Measurements from ENCODE around the gene IP6K1. TPM values are rescaled to one million over a fixed set of nuclear protein-coding genes. Genes with fewer than 3 reads are reported as not detected.

Gene IP6K1
- 32.7 and 36.0 TPM in 2 replicates for total RNA-seq (2014; rRNA removed; shearing (Covaris generic))

DNA sequence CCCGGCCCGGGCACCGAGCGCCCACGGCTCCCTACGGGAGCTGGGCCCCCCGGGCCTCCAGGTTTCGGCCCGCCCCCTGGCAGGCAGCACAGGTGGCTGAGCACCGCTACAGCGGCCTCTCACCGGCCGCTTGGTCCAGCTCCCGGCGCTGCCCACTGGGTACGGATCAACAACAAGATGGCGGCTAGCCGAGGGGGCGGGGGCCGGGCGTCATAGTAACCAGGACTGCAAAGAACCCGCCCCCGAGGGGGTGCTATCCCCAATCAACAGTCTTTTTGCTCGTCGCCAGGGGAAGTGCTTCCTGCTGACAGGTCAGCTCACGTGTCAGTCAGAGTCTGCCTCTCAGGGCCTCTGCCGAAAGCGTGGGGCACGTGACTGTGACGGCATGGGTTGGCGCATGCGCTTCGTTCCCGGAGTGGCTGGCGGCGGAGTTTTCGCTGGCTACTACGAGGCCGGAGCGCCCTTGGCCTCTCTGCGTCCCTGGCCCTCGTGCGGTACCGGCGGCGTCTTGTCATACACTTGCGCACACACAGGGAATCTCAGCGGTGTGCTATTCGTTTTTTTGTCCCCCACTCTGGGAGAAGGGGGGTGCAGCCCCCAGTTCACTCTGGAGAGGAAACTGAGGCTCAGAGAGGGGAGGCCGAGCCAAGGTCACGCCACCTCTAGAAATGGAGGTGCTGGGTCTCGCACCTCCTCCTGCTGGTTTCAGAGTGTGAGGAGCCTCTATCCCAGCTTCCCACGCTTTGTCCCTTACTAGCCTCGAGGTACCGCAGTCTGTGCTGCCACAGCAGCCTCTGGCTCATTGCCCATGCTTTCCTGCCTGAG is at the start of gene IP6K1:
IP6K1 (minus strand) TSS at position 186 of the 825 bp plus-strand sequence. CDS start 38,502 bp downstream, outside the sequence.

GRCh38 chr3:49813497-49814174 is 27.3 kb upstream of the IP6K1 start, which contains the start of gene UBA7:
Gene UBA7 (minus strand): TSS chr3:49813953. CDS start chr3:49813787, 166 bp downstream.

GRCh38 chr3:49802719-49803464 is 16.6 kb upstream of the IP6K1 start, which contains the start of gene INKA1:
Gene INKA1 (plus strand): TSS chr3:49803261. CDS start chr3:49803393, 132 bp downstream.

DNA sequence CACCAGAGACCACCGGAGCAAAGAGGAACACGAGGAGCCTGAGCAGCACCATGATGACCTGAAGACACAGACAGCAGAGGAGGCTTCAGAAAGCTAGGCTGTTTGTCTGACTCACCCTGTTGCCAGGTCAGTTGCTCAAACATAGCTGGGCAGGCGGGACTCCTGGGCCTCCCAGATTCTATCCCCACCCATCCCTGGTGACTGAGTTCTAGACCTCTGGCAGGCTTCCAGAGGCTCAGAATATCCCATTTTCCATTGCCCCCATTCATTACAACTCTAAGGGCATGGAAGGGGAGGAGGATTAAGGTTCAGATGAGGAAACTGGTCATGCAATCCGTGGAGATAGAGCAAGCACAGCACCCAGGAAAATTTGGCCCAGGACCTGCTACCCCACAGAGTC is 13.4 kb upstream of the IP6K1 start, which contains the start of gene CDHR4:
CDHR4 (minus strand) TSS at position 113 of the 400 bp plus-strand sequence; CDS start at position 52, 61 bp downstream.

DNA sequence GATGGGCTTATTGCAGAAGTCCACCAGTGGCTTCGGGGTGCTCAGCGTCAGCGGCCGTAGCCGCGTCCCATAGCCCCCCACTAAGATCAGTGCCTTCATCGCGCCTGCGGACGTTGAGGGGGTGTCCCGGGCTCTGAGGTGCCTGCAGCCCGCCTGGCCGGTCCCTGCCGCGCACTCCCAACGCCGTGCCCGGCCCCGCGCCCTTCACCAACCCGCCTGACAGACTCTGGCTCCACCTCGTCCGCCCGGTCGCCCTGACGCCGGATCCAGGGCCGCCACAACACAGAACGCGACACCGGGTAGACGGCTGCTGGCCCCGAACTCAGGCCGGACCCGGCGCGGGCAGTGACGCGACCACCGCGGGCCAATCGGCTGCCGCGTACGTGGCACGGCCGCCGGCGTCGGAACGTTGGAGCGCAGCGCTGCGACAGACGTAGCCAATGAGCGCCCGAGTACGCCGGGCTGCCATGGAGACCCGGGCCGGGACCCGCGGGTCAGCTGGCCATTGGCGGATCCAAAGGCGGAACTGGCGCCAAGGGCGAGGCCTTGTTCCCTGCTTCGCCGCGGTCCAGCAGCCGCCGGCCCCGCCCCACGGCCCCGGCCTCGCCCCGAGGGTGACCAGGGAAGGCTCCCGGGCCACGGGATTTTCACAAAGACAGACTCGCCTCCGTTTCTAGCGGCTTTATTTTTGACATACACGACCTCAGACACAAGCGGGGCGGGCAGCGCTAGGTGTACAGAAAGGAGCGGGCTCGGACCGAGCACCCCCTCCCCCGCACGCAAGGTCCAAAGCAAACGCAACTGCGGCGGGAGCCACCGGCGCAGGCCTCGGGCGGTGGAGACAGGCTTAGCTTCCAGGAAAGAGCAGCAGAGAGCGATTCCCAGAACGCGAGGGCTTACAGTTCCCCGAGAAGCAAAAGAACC is 62.5 kb downstream of the IP6K1 start, which contains the start of gene GMPPB:
GMPPB (minus strand) TSS at position 324 of the 924 bp plus-strand sequence; CDS start at position 99, 225 bp downstream.

GRCh38 chr3:49719214-49719884 is 67.0 kb downstream of the IP6K1 start, which contains the start of gene AMIGO3:
Gene AMIGO3 (minus strand): TSS chr3:49719684. CDS start chr3:49719465, 219 bp downstream.

DNA sequence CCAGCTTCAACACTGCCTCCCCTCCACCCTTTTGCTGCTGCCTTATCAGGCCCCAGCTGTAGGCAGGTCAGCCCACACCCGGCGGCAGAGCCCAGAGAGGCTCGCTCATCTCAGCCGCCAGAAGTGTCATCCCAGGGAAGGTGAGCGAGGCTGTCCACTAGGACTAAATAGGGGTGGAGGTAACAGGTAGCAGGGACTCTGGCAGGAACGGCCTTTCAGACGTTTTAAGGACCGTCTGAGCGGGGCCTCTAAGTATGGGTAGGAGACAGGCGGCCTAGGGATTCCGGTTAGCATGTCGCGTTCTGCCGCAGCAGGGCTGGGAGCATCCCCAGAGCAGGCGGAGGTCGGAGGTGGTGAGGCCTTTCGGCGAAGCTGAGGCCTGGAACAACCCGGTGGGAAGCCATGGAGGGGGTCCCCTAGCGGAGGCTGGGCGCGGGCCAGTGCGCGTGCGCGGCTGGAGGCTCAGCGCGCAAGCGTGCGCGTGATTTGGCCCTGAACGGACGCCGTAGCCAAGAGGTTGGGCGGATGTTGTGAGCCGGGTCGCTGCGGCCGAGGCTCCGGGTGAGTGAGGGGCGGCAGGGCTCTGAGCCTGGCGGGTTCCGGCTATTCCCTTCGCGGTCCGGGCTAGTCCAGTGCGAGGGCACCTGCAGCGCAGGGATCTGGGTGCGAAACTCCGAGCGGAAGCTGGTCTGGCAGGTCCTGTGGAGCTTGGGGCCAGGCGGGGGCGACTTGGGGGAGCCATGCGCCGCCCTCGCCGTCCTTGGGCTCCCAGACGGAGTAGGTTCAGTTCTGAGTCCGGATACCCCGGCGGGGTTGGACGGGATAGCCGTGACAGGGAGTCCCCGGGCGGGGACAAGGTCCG is 97.1 kb downstream of the IP6K1 start, which contains the start of the genes MST1 and RNF123:
MST1 (minus strand) TSS at position 429 of the 862 bp plus-strand sequence. CDS start 783 bp downstream, outside the sequence.
RNF123 (plus strand) TSS at position 512 of the 862 bp plus-strand sequence. CDS start 1,609 bp downstream, outside the sequence.

Small RNA genes lying within 50 kb of the gene (small RNA-seq; reads per million reads assigned to genes)
- gene AMIGO3 (not detected), gene COX6CP14 (not detected)

Other genes with a start within 250 kb of the IP6K1 start
- 0.57 and 1.3 TPM in 2 replicates for gene BSN, start 232.1 kb downstream of the IP6K1 start, total RNA-seq (2014; rRNA removed; shearing (Covaris generic))
- 118 and 124 TPM in 2 replicates for gene APEH, start 112.2 kb downstream of the IP6K1 start, total RNA-seq (2014; rRNA removed; shearing (Covaris generic))
- gene MST1, start 97.1 kb downstream of the IP6K1 start, total RNA-seq (2014; rRNA removed; shearing (Covaris generic)), result 7.4 and 8.0 TPM in 2 replicates
- 31.3 and 47.1 TPM in 2 replicates for gene RNF123, start 97.0 kb downstream of the IP6K1 start, total RNA-seq (2014; rRNA removed; shearing (Covaris generic))
- gene AMIGO3, start 66.9 kb downstream of the IP6K1 start, total RNA-seq (2014; rRNA removed; shearing (Covaris generic)), result 4.3 and 4.4 TPM in 2 replicates
- gene GMPPB, start 62.6 kb downstream of the IP6K1 start, total RNA-seq (2014; rRNA removed; shearing (Covaris generic)), result 33.8 and 36.5 TPM in 2 replicates
- gene CDHR4, start 13.3 kb upstream of the IP6K1 start, total RNA-seq (2014; rRNA removed; shearing (Covaris generic)), result 0.11 and 0.26 TPM in 2 replicates
- gene INKA1, start 16.7 kb upstream of the IP6K1 start, total RNA-seq (2014; rRNA removed; shearing (Covaris generic)), result 0.68 and 1.7 TPM in 2 replicates
- gene UBA7, start 27.4 kb upstream of the IP6K1 start, total RNA-seq (2014; rRNA removed; shearing (Covaris generic)), result 8.3 and 8.9 TPM in 2 replicates
- gene TRAIP, start 70.0 kb upstream of the IP6K1 start, total RNA-seq (2014; rRNA removed; shearing (Covaris generic)), result 11.6 and 16.4 TPM in 2 replicates
- not detected in 2 replicates for gene CAMKV, start 83.4 kb upstream of the IP6K1 start, total RNA-seq (2014; rRNA removed; shearing (Covaris generic))
- gene MST1R, start 117.3 kb upstream of the IP6K1 start, total RNA-seq (2014; rRNA removed; shearing (Covaris generic)), result 1.3 and 1.4 TPM in 2 replicates
- gene MON1A, start 143.3 kb upstream of the IP6K1 start, total RNA-seq (2014; rRNA removed; shearing (Covaris generic)), result 12.3 and 16.0 TPM in 2 replicates
- gene RBM6, start 153.6 kb upstream of the IP6K1 start, total RNA-seq (2014; rRNA removed; shearing (Covaris generic)), result 59.4 and 79.9 TPM in 2 replicates

Measured in A375 (cell line).